HG03159 (cell line): ENCODE data around the gene ORM1.

ENCODE experiments used
- ATAC-seq: cut with Tn5 transposase; IDR thresholded peaks from one replicate; pipeline ENCODE4 v1.9.1; 2021; ENCODE audit warnings: mild to moderate bottlenecking, moderate library complexity; ENCODE audit not compliant: unreplicated experiment

ORM1 gene

GRCh38 chr9:114287001-114287762 is 35.7 kb upstream of the ORM1 start:
- no peak for ATAC-seq

- no peak for ATAC-seq
Measured at GRCh38 chr9:114287763-114288192, 35.1 kb upstream of the ORM1 start.

- no peak for ATAC-seq
Measured at GRCh38 chr9:114288193-114289091, 34.5 kb upstream of the ORM1 start.

GRCh38 chr9:114289106-114289505 is 33.8 kb upstream of the ORM1 start:
- ATAC-seq: no peak

GRCh38 chr9:114289571-114290481 is 33.1 kb upstream of the ORM1 start:
- no peak for ATAC-seq

GRCh38 chr9:114290561-114290986 is 32.3 kb upstream of the ORM1 start:
- no peak for ATAC-seq

- no peak for ATAC-seq
Measured at GRCh38 chr9:114291064-114291474, 31.8 kb upstream of the ORM1 start.

- no peak for ATAC-seq
Measured at GRCh38 chr9:114291886-114292590, 30.9 kb upstream of the ORM1 start.

- ATAC-seq: no peak
Measured at GRCh38 chr9:114294664-114295063, 28.2 kb upstream of the ORM1 start.

- no peak for ATAC-seq
Measured at GRCh38 chr9:114296338-114296737, 26.6 kb upstream of the ORM1 start.

- ATAC-seq: no peak
Measured at GRCh38 chr9:114299286-114300152, 23.4 kb upstream of the ORM1 start.

- no peak for ATAC-seq
Measured at GRCh38 chr9:114300153-114300845, 22.6 kb upstream of the ORM1 start.

GRCh38 chr9:114300846-114301797 is 21.8 kb upstream of the ORM1 start:
- ATAC-seq: no peak

- no peak for ATAC-seq
Measured at GRCh38 chr9:114301798-114302565, 20.9 kb upstream of the ORM1 start.

- no peak for ATAC-seq
Measured at GRCh38 chr9:114302727-114303126, 20.2 kb upstream of the ORM1 start.

- no peak for ATAC-seq
Measured at GRCh38 chr9:114303571-114303970, 19.3 kb upstream of the ORM1 start.

GRCh38 chr9:114303977-114304376 is 18.9 kb upstream of the ORM1 start:
- no peak for ATAC-seq
